D341Med (cell line): Measurements from ENCODE around the gene HLF.

Source experiments
- DNase-seq: peaks from one replicate; pipeline ENCODE4 v3.0.0; 2012; ENCODE audit warnings: low spot score

HLF gene

DNA sequence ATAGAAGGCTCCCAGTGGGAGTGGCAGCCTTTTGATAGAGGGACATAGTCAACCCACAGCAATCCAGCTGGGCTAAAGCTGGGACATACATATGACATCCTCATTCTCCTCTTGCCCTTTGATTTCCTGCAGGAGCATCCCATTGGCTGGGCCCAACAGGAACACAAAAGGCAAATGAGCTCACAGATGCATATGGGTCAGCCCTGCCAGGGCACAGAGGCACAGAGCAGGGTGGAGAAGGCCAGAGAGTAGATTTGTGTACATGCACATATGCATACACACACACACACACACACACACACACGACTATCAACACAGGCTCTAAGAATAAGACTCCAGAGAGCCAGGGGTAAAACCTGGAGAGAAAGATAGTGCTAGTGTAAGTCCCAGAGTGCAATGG, 98.3 kb downstream of the HLF start:
- DNase-seq = no peak

- DNase-seq = no peak
Measured at GRCh38 chr17:55366020-55366481, 101.3 kb downstream of the HLF start.

DNA sequence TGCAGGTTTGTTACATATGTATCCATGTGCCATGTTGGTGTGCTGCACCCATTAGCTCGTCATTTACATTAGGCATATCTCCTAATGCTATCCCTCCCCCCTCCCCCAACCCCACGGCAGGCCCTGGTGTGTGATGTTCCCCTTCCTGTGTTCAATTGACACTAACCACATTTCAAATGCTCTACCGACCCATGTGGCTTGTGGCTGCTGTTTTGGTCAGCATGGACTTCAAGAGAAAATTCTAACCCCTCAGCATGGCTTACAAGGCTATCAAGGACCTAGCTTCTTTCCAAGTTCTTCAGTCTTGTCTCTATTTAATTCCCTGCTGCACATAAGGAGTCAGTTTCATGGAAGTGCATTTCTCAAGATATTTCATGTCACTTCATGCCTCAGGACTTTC, 103.9 kb downstream of the HLF start:
- no peak for DNase-seq
